K562 (cell line): ENCODE results near the gene PARD6B.

ENCODE experiments used
- BHLHE40 ChIP-seq: IDR thresholded peaks from 2 replicates; pipeline ENCODE4 v1.6.1; 2011; ENCODE audit warnings: low read length, improper control_type of control experiment
- CHD4 ChIP-seq: fragments of 200-600 bp; sonication (generic); IDR thresholded peaks from 3 replicates; pipeline ENCODE4 v1.6.1; 2012; ENCODE audit warnings: low read depth, mild to moderate bottlenecking, mixed read lengths, low read length, inconsistent platforms; ENCODE audit not compliant: insufficient read depth, insufficient replicate concordance, poor library complexity, severe bottlenecking
- DPF2 ChIP-seq: fragments of 450-650 bp; IDR thresholded peaks from 2 replicates; pipeline ENCODE4 v1.6.1; 2016
- HOMEZ ChIP-seq: fragments of 250-450 bp; sonication (Bioruptor Pico); IDR thresholded peaks from 2 replicates; pipeline ENCODE4 v1.4.0; 2020; ENCODE audit warnings: mild to moderate bottlenecking, moderate library complexity
- JUN ChIP-seq, 2 experiments: sonication (generic) in 1 of 2; formaldehyde crosslinking in 1 of 2; IDR thresholded peaks; 2 replicates each; pipeline versions ENCODE4 v1.6.1 to v1.8.0; 2012 to 2022; ENCODE audit warnings: borderline replicate concordance in 2 of 2, mild to moderate bottlenecking in 2 of 2, improper control_type of control experiment in 1 of 2, low read depth in 1 of 2, low read length in 1 of 2, missing genetic modification reagents in 1 of 2
- NFE2 ChIP-seq: IDR thresholded peaks from 2 replicates; pipeline ENCODE4 v1.6.1; 2014; ENCODE audit warnings: antibody characterized with exemption, low read depth
- SRSF7 ChIP-seq: fragments of 200-400 bp; formaldehyde crosslinking; optimal IDR thresholded peaks from 2 replicates; pipeline ENCODE3; 2017; ENCODE audit warnings: mild to moderate bottlenecking, low read depth, low read length
- USF2 ChIP-seq: sonication (generic); formaldehyde crosslinking; IDR thresholded peaks from 2 replicates; pipeline ENCODE4 v1.5.0; 2020; ENCODE audit warnings: missing genetic modification reagents
- ZBTB33 ChIP-seq: sonication (generic); formaldehyde crosslinking; IDR thresholded peaks from 2 replicates; pipeline ENCODE4 v1.8.1; 2023; ENCODE audit warnings: mild to moderate bottlenecking, missing genetic modification reagents
- ZNF274 ChIP-seq: IDR thresholded peaks from 2 replicates; pipeline ENCODE4 v1.6.1; 2011; ENCODE audit warnings: low read depth, mild to moderate bottlenecking, low read length, moderate library complexity, borderline replicate concordance
- TF ChIP-seq, protein P1 (sequence below), 3 experiments: IDR thresholded peaks in 2 of 3; conservative IDR thresholded peaks in 1 of 3; 2 replicates each; pipeline ENCODE4 v1.5.1; 2011 to 2012; ENCODE audit warnings: low read length in 3 of 3, mild to moderate bottlenecking in 3 of 3, control low read depth in 2 of 3, improper control_type of control experiment in 1 of 3, inconsistent platforms in 1 of 3, low read depth in 1 of 3, mixed read lengths in 1 of 3, moderate library complexity in 1 of 3; ENCODE audit not compliant: insufficient read depth in 2 of 3

GRCh38 chr20:50708845-50709635 is 22.3 kb upstream of the PARD6B start:
- TF ChIP-seq NFE2 (no peak), SRSF7 (no peak), JUN (IDR thresholded peaks at IDR 0.05; ENCODE audit: borderline replicate concordance, low read depth, low read length) (no peak), JUN (CRISPR knock-in tag; IDR thresholded peaks at IDR 0.05; ENCODE audit: borderline replicate concordance) (no peak), ZNF274 (no peak), USF2 (no peak), DPF2 (no peak), BHLHE40 (no peak), CHD4 (no peak), HOMEZ (no peak), ZBTB33 (CRISPR knock-in tag) (no peak)
- TF ChIP-seq, protein P1, sequence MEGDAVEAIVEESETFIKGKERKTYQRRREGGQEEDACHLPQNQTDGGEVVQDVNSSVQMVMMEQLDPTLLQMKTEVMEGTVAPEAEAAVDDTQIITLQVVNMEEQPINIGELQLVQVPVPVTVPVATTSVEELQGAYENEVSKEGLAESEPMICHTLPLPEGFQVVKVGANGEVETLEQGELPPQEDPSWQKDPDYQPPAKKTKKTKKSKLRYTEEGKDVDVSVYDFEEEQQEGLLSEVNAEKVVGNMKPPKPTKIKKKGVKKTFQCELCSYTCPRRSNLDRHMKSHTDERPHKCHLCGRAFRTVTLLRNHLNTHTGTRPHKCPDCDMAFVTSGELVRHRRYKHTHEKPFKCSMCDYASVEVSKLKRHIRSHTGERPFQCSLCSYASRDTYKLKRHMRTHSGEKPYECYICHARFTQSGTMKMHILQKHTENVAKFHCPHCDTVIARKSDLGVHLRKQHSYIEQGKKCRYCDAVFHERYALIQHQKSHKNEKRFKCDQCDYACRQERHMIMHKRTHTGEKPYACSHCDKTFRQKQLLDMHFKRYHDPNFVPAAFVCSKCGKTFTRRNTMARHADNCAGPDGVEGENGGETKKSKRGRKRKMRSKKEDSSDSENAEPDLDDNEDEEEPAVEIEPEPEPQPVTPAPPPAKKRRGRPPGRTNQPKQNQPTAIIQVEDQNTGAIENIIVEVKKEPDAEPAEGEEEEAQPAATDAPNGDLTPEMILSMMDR (IDR thresholded peaks at IDR 0.05 in 2 of 3, conservative IDR thresholded peaks at IDR 0.05 in 1 of 3; ENCODE audit: insufficient read depth in 2 of 3, low read depth in 1 of 3, low read length in 3 of 3) = no peak
